GM12878 (cell line): ENCODE data around the gene FGF10. TPM values are rescaled to one million over a fixed set of nuclear protein-coding genes. Genes with fewer than 3 reads are reported as not detected.
A peak's percentile ranks its signal among the peaks of the same experiment; 100 is the strongest.

Experiments
- ATAC-seq: fragments of 200-7000 bp; cut with Tn5 transposase; 3 replicates; pipeline ENCODE4 v1.9.1; 2020; ENCODE audit warnings: mild to moderate bottlenecking, moderate library complexity
- BruUV-seq: library from RNA; stranded (reverse); fragments of 400-500 nt; replicated peaks from 2 replicates; lab custom pipeline; 2021; lab: Mats Ljungman, UMichigan
- CTCF ChIA-PET: fragments of 300-600 bp; sonication (Branson Sonifier 250); formaldehyde crosslinking; extraction: SDS; loops from one replicate; lab custom pipeline; 2021; ENCODE audit warnings: inconsistent platforms; lab: Yijun Ruan, JAX
- POLR2A ChIA-PET: fragments of 350-600 bp; formaldehyde crosslinking; extraction: SDS; loops from one replicate; lab custom pipeline; 2021; ENCODE audit warnings: inconsistent platforms; lab: Charles Lee
- RAD21 ChIA-PET: fragments of 300-600 bp; sonication (Branson Sonifier 250); formaldehyde crosslinking; loops from one replicate; lab custom pipeline; 2023; ENCODE audit warnings: antibody characterized with exemption; ENCODE audit not compliant: unreplicated experiment; lab: Charles Lee
- SMC1A ChIA-PET: fragments of 300-600 bp; sonication (Branson Sonifier 250); formaldehyde crosslinking; loops from one replicate; lab custom pipeline; 2023; ENCODE audit not compliant: unreplicated experiment, uncharacterized antibody; lab: Charles Lee
- DNase-seq: peaks from one replicate; pipeline ENCODE4 v3.0.0-alpha.2; 2011; ENCODE audit warnings: low read depth, low spot score
- FAIRE-seq: peaks from 3 replicates; lab custom pipeline; 2011; peaks lifted over from hg19 to GRCh38; lab: Jason Lieb, UNC
- H2AFZ ChIP-seq: 2 replicates; pipeline ENCODE4 v1.6.0; 2011; ENCODE audit warnings: low read depth, low read length, control low read depth; ENCODE audit not compliant: control insufficient read depth
- H3K27ac ChIP-seq: 2 replicates; pipeline ENCODE4 v1.5.1; 2011; ENCODE audit warnings: control low read depth; ENCODE audit not compliant: control insufficient read depth, insufficient read depth
- H3K27me3 ChIP-seq, 2 experiments: replicated peaks in 1 of 2; 2 replicates each; pipeline versions ENCODE4 v1.6.0 to v1.6.1; 2011; ENCODE audit warnings: low read length in 1 of 2; ENCODE audit not compliant: control insufficient read depth in 2 of 2, insufficient read depth in 2 of 2
- H3K36me3 ChIP-seq, 2 experiments: 2 replicates each; pipeline ENCODE4 v1.5.1; 2011; ENCODE audit warnings: low read length in 1 of 2; ENCODE audit not compliant: control insufficient read depth in 2 of 2, insufficient read depth in 2 of 2
- H3K4me1 ChIP-seq: 2 replicates; pipeline ENCODE4 v1.6.1; 2011; ENCODE audit warnings: mild to moderate bottlenecking, low read length, moderate library complexity, mixed read lengths; ENCODE audit not compliant: control insufficient read depth, insufficient read depth
- H3K4me2 ChIP-seq: 2 replicates; pipeline ENCODE4 v1.6.0; 2011; ENCODE audit warnings: control low read depth; ENCODE audit not compliant: control insufficient read depth, insufficient read depth
- H3K4me3 ChIP-seq: fragments of 200-600 bp; sonication (generic); 2 replicates; pipeline ENCODE4 v1.5.1; 2016
- H3K79me2 ChIP-seq: 2 replicates; pipeline ENCODE4 v1.6.0; 2011; ENCODE audit warnings: low read length; ENCODE audit not compliant: control insufficient read depth, insufficient read depth
- H3K9ac ChIP-seq: 2 replicates; pipeline ENCODE4 v1.8.0; 2011; ENCODE audit warnings: low read length, control low read depth, mixed read lengths; ENCODE audit not compliant: control insufficient read depth, insufficient read depth
- H3K9me3 ChIP-seq: replicated peaks from 3 replicates; pipeline ENCODE4 v1.5.1; 2011; ENCODE audit warnings: mild to moderate bottlenecking, low read length; ENCODE audit not compliant: control insufficient read depth, insufficient read depth
- H4K20me1 ChIP-seq: 2 replicates; pipeline ENCODE4 v1.6.0; 2011; ENCODE audit not compliant: control insufficient read depth, insufficient read depth
- CREB1 ChIP-seq: IDR thresholded peaks from 2 replicates; pipeline ENCODE4 v1.6.1; 2012; ENCODE audit warnings: low read depth, mild to moderate bottlenecking, inconsistent platforms
- POLR2A ChIP-seq: IDR thresholded peaks from 2 replicates; pipeline ENCODE4 v1.6.1; 2011; ENCODE audit warnings: low read depth, mild to moderate bottlenecking, low read length
- POLR2AphosphoS2 ChIP-seq: IDR thresholded peaks from 2 replicates; pipeline ENCODE4 v1.6.1; 2011; ENCODE audit warnings: low read depth, mild to moderate bottlenecking, low read length, improper control_type of control experiment, moderate library complexity
- RAD21 ChIP-seq: IDR thresholded peaks from 2 replicates; pipeline ENCODE4 v1.6.1; 2011; ENCODE audit warnings: mild to moderate bottlenecking, low read depth, low read length, moderate library complexity; ENCODE audit not compliant: insufficient read depth
- RUNX3 ChIP-seq: IDR thresholded peaks from 2 replicates; pipeline ENCODE4 v1.6.1; 2012; ENCODE audit warnings: low read length, inconsistent platforms
- SMC3 ChIP-seq: IDR thresholded peaks from 2 replicates; pipeline ENCODE4 v1.6.1; 2011; ENCODE audit warnings: low read length, improper control_type of control experiment, borderline replicate concordance
- WGBS: methylation state at CpG from one replicate; pipeline ENCODE4 v1.1.6; 2016; ENCODE audit warnings: low lambda C conversion rate; ENCODE audit not compliant: insufficient replicate concordance, insufficient coverage; ENCODE audit errors: missing lambda C conversion rate; 5-methylcytosine and 5-hydroxymethylcytosine counted together
- in situ Hi-C: fragments of 300-500 bp; cut with MboI; formaldehyde crosslinking; loops from 9 replicates; pipeline ENCODE4 v1.14.3; 2018; ENCODE audit warnings: mixed read lengths
- intact Hi-C: fragments of 100-400 bp; cut with micrococcal nuclease; formaldehyde crosslinking; loops from one replicate; pipeline ENCODE4 v1.14.2; 2022; ENCODE audit not compliant: unreplicated experiment
- polyA plus RNA-seq, 11 experiments: library from polyadenylated mRNA; depleted of rRNA in 4 of 11; unstranded in 6 of 11; stranded (reverse) in 5 of 11; fragments of >200 nt; fragmentation: Nextera tagmentation in 4 of 11; fragmentation: Illumina TruSeq in 1 of 11; extraction: Ambion mirVana in 4 of 11; extraction: Trizol in 1 of 11; gene quantifications; 1 replicate in 1 of 11; 2 replicates in 10 of 11; pipeline versions ENCODE4 v1.2.1 to v1.2.3, GENCODE V29; 2011 to 2016; ENCODE audit warnings: inconsistent platforms in 2 of 11, missing spikeins in 2 of 11, low read depth in 1 of 11
- total RNA-seq, 4 experiments: library from RNA; depleted of rRNA in 3 of 4; stranded (reverse); fragments of >200 nt in 3 of 4; fragmentation: Illumina TruSeq in 1 of 4; extraction: Trizol in 1 of 4; gene quantifications; 2 replicates each; pipeline versions ENCODE4 v1.2.1 to v1.2.3, GENCODE V29; 2013 to 2021
- TF ChIP-seq, protein P1 (sequence below): fragments of 450-650 bp; IDR thresholded peaks from 2 replicates; pipeline ENCODE4 v1.6.1; 2016; ENCODE audit warnings: mild to moderate bottlenecking
- TF ChIP-seq, protein P2 (sequence below), 3 experiments: IDR thresholded peaks in 2 of 3; conservative IDR thresholded peaks in 1 of 3; 2 replicates each; pipeline ENCODE4 v1.5.1; 2011; ENCODE audit warnings: low read depth in 3 of 3, low read length in 3 of 3, mild to moderate bottlenecking in 3 of 3, control low read depth in 2 of 3, moderate library complexity in 2 of 3, inconsistent platforms in 1 of 3, mixed read lengths in 1 of 3; ENCODE audit not compliant: control insufficient read depth in 2 of 3, insufficient read depth in 1 of 3; ENCODE audit errors: extremely low read depth in 1 of 3

FGF10 gene
- total and polyA plus RNA-seq, 10 of the 15 experiments (the other 5 are each of a cell fraction or from before 2014, with no cell fraction given): not detected

DNA sequence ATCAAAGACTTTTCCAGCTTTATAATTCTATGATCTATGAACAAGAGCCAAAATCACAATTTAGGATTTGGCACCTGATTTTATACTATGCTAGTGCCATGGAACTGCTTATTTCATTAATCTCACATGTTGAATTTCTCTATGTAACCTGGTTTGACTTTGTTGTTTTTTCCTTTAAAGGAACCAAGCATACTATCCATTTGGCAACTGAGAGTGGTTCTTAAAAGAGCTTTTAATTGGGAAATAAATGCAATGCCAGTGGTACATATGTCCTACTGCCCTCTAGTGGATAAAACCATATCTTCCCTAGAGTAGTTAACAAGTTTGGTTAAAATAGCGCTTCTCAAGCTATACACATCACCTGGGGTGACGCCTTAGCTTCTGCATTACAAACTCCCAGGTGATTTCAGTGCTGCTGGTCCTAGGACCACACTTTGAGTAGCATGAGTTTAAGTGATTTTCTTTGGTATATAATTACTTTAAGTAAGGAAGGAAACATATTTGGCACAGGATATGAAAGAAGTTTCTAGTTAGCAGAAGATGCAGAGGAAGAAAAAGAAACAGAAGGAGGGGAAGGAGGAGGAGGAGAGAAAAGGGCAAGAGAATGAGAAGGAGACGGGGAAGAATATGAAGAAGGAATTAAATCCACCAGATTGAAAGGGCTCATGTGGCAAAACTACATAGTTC is 56.8 kb downstream of the FGF10 start:
- no peak for FAIRE-seq
- peak; percentile 34; the same call in 1 of the 2 replicates for TF ChIP-seq SMC3
- TF ChIP-seq, protein P1, sequence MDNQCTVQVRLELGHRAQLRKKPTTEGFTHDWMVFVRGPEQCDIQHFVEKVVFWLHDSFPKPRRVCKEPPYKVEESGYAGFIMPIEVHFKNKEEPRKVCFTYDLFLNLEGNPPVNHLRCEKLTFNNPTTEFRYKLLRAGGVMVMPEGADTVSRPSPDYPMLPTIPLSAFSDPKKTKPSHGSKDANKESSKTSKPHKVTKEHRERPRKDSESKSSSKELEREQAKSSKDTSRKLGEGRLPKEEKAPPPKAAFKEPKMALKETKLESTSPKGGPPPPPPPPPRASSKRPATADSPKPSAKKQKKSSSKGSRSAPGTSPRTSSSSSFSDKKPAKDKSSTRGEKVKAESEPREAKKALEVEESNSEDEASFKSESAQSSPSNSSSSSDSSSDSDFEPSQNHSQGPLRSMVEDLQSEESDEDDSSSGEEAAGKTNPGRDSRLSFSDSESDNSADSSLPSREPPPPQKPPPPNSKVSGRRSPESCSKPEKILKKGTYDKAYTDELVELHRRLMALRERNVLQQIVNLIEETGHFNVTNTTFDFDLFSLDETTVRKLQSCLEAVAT: no peak
- TF ChIP-seq, protein P2, sequence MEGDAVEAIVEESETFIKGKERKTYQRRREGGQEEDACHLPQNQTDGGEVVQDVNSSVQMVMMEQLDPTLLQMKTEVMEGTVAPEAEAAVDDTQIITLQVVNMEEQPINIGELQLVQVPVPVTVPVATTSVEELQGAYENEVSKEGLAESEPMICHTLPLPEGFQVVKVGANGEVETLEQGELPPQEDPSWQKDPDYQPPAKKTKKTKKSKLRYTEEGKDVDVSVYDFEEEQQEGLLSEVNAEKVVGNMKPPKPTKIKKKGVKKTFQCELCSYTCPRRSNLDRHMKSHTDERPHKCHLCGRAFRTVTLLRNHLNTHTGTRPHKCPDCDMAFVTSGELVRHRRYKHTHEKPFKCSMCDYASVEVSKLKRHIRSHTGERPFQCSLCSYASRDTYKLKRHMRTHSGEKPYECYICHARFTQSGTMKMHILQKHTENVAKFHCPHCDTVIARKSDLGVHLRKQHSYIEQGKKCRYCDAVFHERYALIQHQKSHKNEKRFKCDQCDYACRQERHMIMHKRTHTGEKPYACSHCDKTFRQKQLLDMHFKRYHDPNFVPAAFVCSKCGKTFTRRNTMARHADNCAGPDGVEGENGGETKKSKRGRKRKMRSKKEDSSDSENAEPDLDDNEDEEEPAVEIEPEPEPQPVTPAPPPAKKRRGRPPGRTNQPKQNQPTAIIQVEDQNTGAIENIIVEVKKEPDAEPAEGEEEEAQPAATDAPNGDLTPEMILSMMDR (IDR thresholded peaks at IDR 0.05 in 2 of 3, conservative IDR thresholded peaks at IDR 0.05 in 1 of 3; ENCODE audit: control insufficient read depth in 2 of 3, extremely low read depth in 1 of 3, insufficient read depth in 1 of 3, low read depth in 3 of 3, low read length in 3 of 3): peak; percentile 54 to 57 (median 55); a peak in 5 of 6 replicates
- peak; percentile 50 for TF ChIP-seq RAD21
- no peak for TF ChIP-seq POLR2A
- TF ChIP-seq RUNX3: no peak
- no peak for TF ChIP-seq POLR2AphosphoS2
- no peak for TF ChIP-seq CREB1
- POLR2A ChIA-PET: interaction anchor here (0.7 kb wide), 1 partner anchor 119 kb away, joined by 4 read pairs; no protein-coding TSS in a partner anchor
- SMC1A ChIA-PET: interaction anchor here (0.8 to 2.4 kb wide), 8 partner anchors 13 to 701 kb away, joined by 3 to 26 read pairs (median 4); no protein-coding TSS in a partner anchor
- no peaks in the 10 kb centered on the region for H4K20me1 ChIP-seq
- no peaks in the 10 kb centered on the region for H3K9me3 ChIP-seq
- H3K27ac ChIP-seq: no peak overlapping the region
- H3K4me1 ChIP-seq: no peaks in the 10 kb centered on the region
- no peak overlapping the region for H2AFZ ChIP-seq
- H3K4me3 ChIP-seq: no peak overlapping the region
- in situ Hi-C loops: no loop called here
- WGBS: 0% methylated on average over 3 of the region's 3 CpGs
- intact Hi-C loops: loop anchor here (1.0 kb wide), 1 partner anchor 603 kb away; no protein-coding TSS in a partner anchor
- RAD21 ChIA-PET: interaction anchor here (0.9 to 2.1 kb wide), 5 partner anchors 16 to 701 kb away, joined by 3 to 17 read pairs (median 4); no protein-coding TSS in a partner anchor
- CTCF ChIA-PET: interaction anchor here (0.6 to 7.0 kb wide), 27 partner anchors 11 to 706 kb away, joined by 3 to 80 read pairs (median 4); no protein-coding TSS in a partner anchor
- no peak for DNase-seq
- no peak overlapping the region for H3K4me2 ChIP-seq
- ATAC-seq: peak; percentile 84
- no peaks in the 10 kb centered on the region for H3K79me2 ChIP-seq
- no peaks in the 10 kb centered on the region for H3K27me3 ChIP-seq
- no peak overlapping the region for H3K9ac ChIP-seq
- no peaks in the 10 kb centered on the region for H3K36me3 ChIP-seq
- BruUV-seq: no TSS peak
